Endothelial cell of umbilical vein (primary cell): ENCODE measurements around the gene YBX3. TPM values are rescaled to one million over a fixed set of nuclear protein-coding genes. Genes with fewer than 3 reads are reported as not detected.

Experiments
- BruUV-seq: library from RNA; stranded (reverse); fragments of 400-500 nt; replicated peaks from 2 replicates; lab custom pipeline; 2021; lab: Mats Ljungman, UMichigan
- CTCF ChIA-PET: fragments of 300-600, 350-600 bp; sonication (Branson Sonifier 250); formaldehyde crosslinking; loops from one replicate; lab custom pipeline; 2021; ENCODE audit warnings: antibody characterized with exemption, inconsistent platforms; lab: Charles Lee
- POLR2A ChIA-PET: fragments of 300-600, 350-600 bp; sonication (Branson Sonifier 250); formaldehyde crosslinking; loops from one replicate; lab custom pipeline; 2021; ENCODE audit warnings: antibody characterized with exemption, inconsistent platforms; lab: Charles Lee
- DNase-seq: peaks from one replicate; pipeline ENCODE4 v3.0.0-alpha.2; 2011; ENCODE audit warnings: low read depth, low spot score
- FAIRE-seq: peaks from 2 replicates; lab custom pipeline; 2011; peaks lifted over from hg19 to GRCh38; lab: Jason Lieb, UNC
- H2AFZ ChIP-seq: 2 replicates; pipeline ENCODE4 v1.6.0; 2012; ENCODE audit warnings: low read depth, low read length, control low read depth, inconsistent platforms
- H3K27ac ChIP-seq: 2 replicates; pipeline ENCODE4 v1.5.1; 2011; ENCODE audit warnings: low read depth, mild to moderate bottlenecking, control low read depth, low read length, moderate library complexity; ENCODE audit not compliant: insufficient read depth
- H3K27me3 ChIP-seq, 2 experiments: 2 replicates each; pipeline versions ENCODE4 v1.6.0 to v1.6.1; 2011; ENCODE audit warnings: low read length in 2 of 2, mixed read lengths in 1 of 2; ENCODE audit not compliant: control insufficient read depth in 2 of 2, insufficient read depth in 2 of 2
- H3K36me3 ChIP-seq, 2 experiments: 2 replicates in 1 of 2; 3 replicates in 1 of 2; pipeline ENCODE4 v1.5.1; 2011; ENCODE audit warnings: low read length in 2 of 2, mild to moderate bottlenecking in 1 of 2, moderate library complexity in 1 of 2; ENCODE audit not compliant: control insufficient read depth in 2 of 2, insufficient read depth in 2 of 2; ENCODE audit errors: extremely low read depth in 1 of 2
- H3K4me1 ChIP-seq: 3 replicates; pipeline ENCODE4 v1.5.1; 2011; ENCODE audit warnings: mild to moderate bottlenecking, low read length; ENCODE audit not compliant: control insufficient read depth, insufficient read depth; ENCODE audit errors: extremely low read depth
- H3K4me2 ChIP-seq: 2 replicates; pipeline ENCODE4 v1.6.1; 2011; ENCODE audit warnings: low read length, control low read depth, mixed read lengths; ENCODE audit not compliant: insufficient read depth
- H3K4me3 ChIP-seq, 3 experiments: fragments of 200-600 bp in 1 of 3; sonication (generic), shearing (Covaris generic) in 1 of 3; replicated peaks in 1 of 3; 2 replicates each; pipeline ENCODE4 v1.5.1; 2011 to 2016; ENCODE audit warnings: control low read depth in 3 of 3, low read length in 3 of 3, mild to moderate bottlenecking in 2 of 3, inconsistent platforms in 1 of 3, low read depth in 1 of 3, moderate library complexity in 1 of 3; ENCODE audit not compliant: insufficient read depth in 1 of 3
- H3K79me2 ChIP-seq: 2 replicates; pipeline ENCODE4 v1.6.0; 2012; ENCODE audit warnings: low read length, inconsistent platforms; ENCODE audit not compliant: control insufficient read depth, insufficient read depth
- H3K9ac ChIP-seq: replicated peaks from 2 replicates; pipeline ENCODE3; 2011; ENCODE audit warnings: low read length, control low read depth; ENCODE audit not compliant: insufficient read depth; ENCODE audit errors: extremely low read depth
- H3K9me1 ChIP-seq: replicated peaks from 3 replicates; pipeline ENCODE4 v1.6.0; 2011; ENCODE audit warnings: mild to moderate bottlenecking, low read length; ENCODE audit not compliant: control insufficient read depth, insufficient read depth; ENCODE audit errors: extremely low read depth
- H3K9me3 ChIP-seq: replicated peaks from 2 replicates; pipeline ENCODE4 v1.5.1; 2012; ENCODE audit warnings: low read length, inconsistent platforms; ENCODE audit not compliant: control insufficient read depth, insufficient read depth
- H4K20me1 ChIP-seq: replicated peaks from 2 replicates; pipeline ENCODE3; 2011; ENCODE audit warnings: mild to moderate bottlenecking, low read length; ENCODE audit not compliant: control insufficient read depth, insufficient read depth; ENCODE audit errors: extremely low read depth
- CTCF ChIP-seq, 2 donors: IDR thresholded peaks; 1 replicate in 1 of 2; 2 replicates in 1 of 2; pipeline ENCODE4 v1.5.1; 2011; ENCODE audit warnings: low read length in 2 of 2, mild to moderate bottlenecking in 2 of 2, moderate library complexity in 2 of 2, control low read depth in 1 of 2, inconsistent platforms in 1 of 2, low read depth in 1 of 2; ENCODE audit not compliant: insufficient read depth in 1 of 2; ENCODE audit errors: extremely low read depth in 1 of 2
- EZH2 ChIP-seq: IDR thresholded peaks from 2 replicates; pipeline ENCODE4 v1.6.1; 2012; ENCODE audit warnings: borderline replicate concordance, low read depth, mild to moderate bottlenecking, moderate library complexity, low read length, inconsistent platforms; ENCODE audit not compliant: severe bottlenecking
- FOS ChIP-seq: IDR thresholded peaks from 2 replicates; pipeline ENCODE4 v1.6.1; 2011; ENCODE audit warnings: mild to moderate bottlenecking, low read length, moderate library complexity, borderline replicate concordance; ENCODE audit not compliant: insufficient read depth
- GATA2 ChIP-seq: IDR thresholded peaks from 2 replicates; pipeline ENCODE4 v1.7.0; 2011; ENCODE audit warnings: low read depth, mild to moderate bottlenecking, moderate library complexity, mixed read lengths, low read length; ENCODE audit not compliant: insufficient read length, insufficient read depth
- JUN ChIP-seq: IDR thresholded peaks from 2 replicates; pipeline ENCODE4 v1.6.1; 2011; ENCODE audit warnings: borderline replicate concordance, low read depth; ENCODE audit not compliant: insufficient read length, insufficient read depth
- MAX ChIP-seq: IDR thresholded peaks from 2 replicates; pipeline ENCODE4 v1.6.1; 2011; ENCODE audit not compliant: insufficient read depth, insufficient read length
- MYC ChIP-seq: IDR thresholded peaks from one replicate; pipeline ENCODE4 v1.6.1; 2011; ENCODE audit warnings: mild to moderate bottlenecking, low read depth, low read length
- POLR2A ChIP-seq: IDR thresholded peaks from 2 replicates; pipeline ENCODE4 v1.6.1; 2012; ENCODE audit warnings: low read depth, mild to moderate bottlenecking, control low read depth, low read length
- POLR2AphosphoS5 ChIP-seq: IDR thresholded peaks from 2 replicates; pipeline ENCODE4 v1.6.1; 2012; ENCODE audit warnings: low read depth, mild to moderate bottlenecking, control low read depth, low read length, moderate library complexity; ENCODE audit not compliant: insufficient read depth
- dilution Hi-C: fragments of 300-500 bp; cut with MboI; formaldehyde crosslinking; loops from one replicate; pipeline ENCODE4 v1.15.0; 2019; ENCODE audit warnings: low sequenced_read_pairs; ENCODE audit not compliant: extremely low pct_ligation_motif_present
- intact Hi-C: fragments of 100-400 bp; cut with micrococcal nuclease; formaldehyde crosslinking; loops from one replicate; pipeline ENCODE4 v1.10.0; 2022
- polyA plus RNA-seq, 4 experiments: library from polyadenylated mRNA; depleted of rRNA in 3 of 4; stranded (reverse) in 3 of 4; unstranded in 1 of 4; fragments of >200 nt; gene quantifications; 2 replicates each; pipeline versions ENCODE4 v1.2.1 to v1.2.3, GENCODE V29; 2011 to 2012; ENCODE audit warnings: missing spikeins in 1 of 4
- total RNA-seq: library from RNA; stranded (reverse); gene quantifications from 2 replicates; pipeline ENCODE4 v1.2.3, GENCODE V29; 2021

YBX3 gene
- total and polyA plus RNA-seq, 2 donors (not counting 3 experiments of a cell fraction or from before 2014, with no cell fraction given): 137 to 441 TPM

- Histone ChIP-seq H3K4me2 (no peak overlapping the region), H3K4me1 (no peaks in the 10 kb centered on the region), H4K20me1 (peaks cover 2% of the 10 kb centered on the region), H3K9me3 (no peaks in the 10 kb centered on the region), H3K79me2 (peaks cover 6% of the 10 kb centered on the region), H3K9ac (no peak overlapping the region), H3K36me3 (peaks cover 5 to 48% of the 10 kb centered on the region in 2 experiments), H3K27me3 (no peaks in the 10 kb centered on the region), H3K9me1 (no peaks in the 10 kb centered on the region), H3K4me3 (no peak overlapping the region), H3K27ac (no peak overlapping the region), H2AFZ (no peak overlapping the region)
- BruUV-seq: no TSS peak
- intact Hi-C loops (no loop called here), dilution Hi-C loops (no loop called here)
- CTCF ChIA-PET: no interaction called here
- DNase-seq (no peak), FAIRE-seq (peak; percentile 42)
- POLR2A ChIA-PET: no interaction called here
- TF ChIP-seq FOS: no peak
- no peak for TF ChIP-seq POLR2A
- no peak for TF ChIP-seq MAX
- no peak for TF ChIP-seq EZH2
- no peak for TF ChIP-seq GATA2
- no peak for TF ChIP-seq JUN
- no peak for TF ChIP-seq CTCF (IDR thresholded peaks at IDR 0.05; ENCODE audit: extremely low read depth in 1 of 2, insufficient read depth in 1 of 2, low read depth in 1 of 2, low read length in 2 of 2)
- TF ChIP-seq MYC: no peak
- TF ChIP-seq POLR2AphosphoS5: no peak
Observed at GRCh38 chr12:10700581-10700980, 22.5 kb downstream of the YBX3 start.
